Measurements from ENCODE around the gene CNOT2.

DNA sequence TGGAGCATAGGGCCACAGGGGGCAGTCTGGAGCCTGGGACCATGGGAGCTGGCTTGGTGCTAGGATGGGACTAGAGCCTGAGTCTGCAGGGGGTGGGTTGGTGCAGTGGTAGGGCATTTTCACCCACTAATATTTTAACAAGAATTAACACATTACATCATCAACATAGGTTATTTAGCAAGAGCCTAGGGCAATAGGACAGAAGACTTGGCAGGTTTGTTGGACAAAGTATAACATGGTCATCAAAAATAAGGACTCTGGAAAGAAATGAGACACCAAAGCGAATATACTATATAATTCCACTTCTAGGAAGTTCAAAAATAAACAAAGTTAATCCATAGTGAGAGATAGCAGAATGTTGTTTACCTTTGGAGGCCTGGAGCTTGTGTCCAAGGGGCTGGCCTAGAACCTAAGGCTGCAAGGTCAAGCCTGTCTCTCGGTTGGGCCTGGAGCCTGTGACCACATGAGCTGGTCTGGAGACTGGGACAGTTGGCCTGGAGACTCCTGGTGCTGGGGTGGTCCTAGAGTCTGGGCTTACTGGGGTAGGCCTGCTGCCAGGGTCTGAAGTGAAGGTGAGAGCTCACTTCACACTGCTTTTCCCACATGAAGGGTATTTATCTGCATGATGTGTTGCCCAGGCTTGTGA, 28.1 kb upstream of the CNOT2 start:
- TF ChIP-seq, protein P1, sequence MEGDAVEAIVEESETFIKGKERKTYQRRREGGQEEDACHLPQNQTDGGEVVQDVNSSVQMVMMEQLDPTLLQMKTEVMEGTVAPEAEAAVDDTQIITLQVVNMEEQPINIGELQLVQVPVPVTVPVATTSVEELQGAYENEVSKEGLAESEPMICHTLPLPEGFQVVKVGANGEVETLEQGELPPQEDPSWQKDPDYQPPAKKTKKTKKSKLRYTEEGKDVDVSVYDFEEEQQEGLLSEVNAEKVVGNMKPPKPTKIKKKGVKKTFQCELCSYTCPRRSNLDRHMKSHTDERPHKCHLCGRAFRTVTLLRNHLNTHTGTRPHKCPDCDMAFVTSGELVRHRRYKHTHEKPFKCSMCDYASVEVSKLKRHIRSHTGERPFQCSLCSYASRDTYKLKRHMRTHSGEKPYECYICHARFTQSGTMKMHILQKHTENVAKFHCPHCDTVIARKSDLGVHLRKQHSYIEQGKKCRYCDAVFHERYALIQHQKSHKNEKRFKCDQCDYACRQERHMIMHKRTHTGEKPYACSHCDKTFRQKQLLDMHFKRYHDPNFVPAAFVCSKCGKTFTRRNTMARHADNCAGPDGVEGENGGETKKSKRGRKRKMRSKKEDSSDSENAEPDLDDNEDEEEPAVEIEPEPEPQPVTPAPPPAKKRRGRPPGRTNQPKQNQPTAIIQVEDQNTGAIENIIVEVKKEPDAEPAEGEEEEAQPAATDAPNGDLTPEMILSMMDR (IDR thresholded peaks at IDR 0.05) = no peak
- no peak for TF ChIP-seq EP300 (IDR thresholded peaks at IDR 0.05; ENCODE audit: low read depth)
